Natural killer cell (primary cell): ENCODE measurements around the gene ITPR1. TPM values are rescaled to one million over a fixed set of nuclear protein-coding genes. Genes with fewer than 3 reads are reported as not detected.

Experiments used
- ATAC-seq, 3 donors: fragments of 150-1000 bp in 2 of 3; fragments of 200-7000 bp in 1 of 3; cut with Tn5 transposase; 1 replicate in 1 of 3; 2 replicates in 2 of 3; pipeline ENCODE4 v1.10.0; 2021; ENCODE audit warnings: mild to moderate bottlenecking in 2 of 3, moderate library complexity in 2 of 3
- DNase-seq, 2 donors: peaks; one replicate each; pipeline versions ENCODE4 v3.0.0 to v3.0.0-alpha.2; 2013 to 2021; ENCODE audit warnings: mixed read lengths in 1 of 2
- H3K27ac ChIP-seq: one replicate; pipeline ENCODE4 v1.5.1; 2013; ENCODE audit warnings: mild to moderate bottlenecking, low read length
- H3K27me3 ChIP-seq: one replicate; pipeline ENCODE4 v1.6.1; 2013; ENCODE audit warnings: low read length; ENCODE audit not compliant: control insufficient read depth, insufficient read depth
- H3K36me3 ChIP-seq: one replicate; pipeline ENCODE4 v1.6.1; 2013; ENCODE audit warnings: low read length; ENCODE audit not compliant: control insufficient read depth, insufficient read depth
- H3K4me1 ChIP-seq: one replicate; pipeline ENCODE4 v1.6.1; 2013; ENCODE audit warnings: low read length; ENCODE audit not compliant: control insufficient read depth, insufficient read depth
- H3K4me3 ChIP-seq: one replicate; pipeline ENCODE4 v1.5.1; 2013; ENCODE audit warnings: low read length
- H3K9me3 ChIP-seq: one replicate; pipeline ENCODE4 v1.6.1; 2013; ENCODE audit warnings: low read length; ENCODE audit not compliant: control insufficient read depth, insufficient read depth
- H3K27ac Mint-ChIP-seq, 2 donors: one replicate each; pipeline ENCODE4 v1.8.0; 2022; ENCODE audit warnings: mild to moderate bottlenecking in 2 of 2, mixed read lengths in 2 of 2, moderate library complexity in 1 of 2
- H3K27me3 Mint-ChIP-seq, 2 donors: one replicate each; pipeline ENCODE4 v1.8.0; 2022; ENCODE audit warnings: low read depth in 2 of 2, mixed read lengths in 2 of 2
- H3K36me3 Mint-ChIP-seq: one replicate; pipeline ENCODE4 v1.8.0; 2022; ENCODE audit warnings: mixed read lengths
- H3K4me1 Mint-ChIP-seq, 2 donors: one replicate each; pipeline ENCODE4 v1.8.0; 2022; ENCODE audit warnings: mixed read lengths in 2 of 2
- H3K4me3 Mint-ChIP-seq: one replicate; pipeline ENCODE4 v1.8.0; 2022; ENCODE audit warnings: mild to moderate bottlenecking, moderate library complexity, mixed read lengths
- H3K9me3 Mint-ChIP-seq, 2 donors: one replicate each; pipeline ENCODE4 v1.8.0; 2022; ENCODE audit warnings: mixed read lengths in 2 of 2
- CTCF ChIP-seq: fragments of 200-600 bp; IDR thresholded peaks from one replicate; pipeline ENCODE4 v1.8.0; 2022; ENCODE audit warnings: antibody characterized with exemption
- WGBS: methylation state at CpG from one replicate; pipeline ENCODE4 v1.1.7; 2013; ENCODE audit warnings: missing lambda C conversion rate; ENCODE audit not compliant: insufficient coverage; 5-methylcytosine and 5-hydroxymethylcytosine counted together
- intact Hi-C: fragments of 100-400 bp; cut with micrococcal nuclease; formaldehyde crosslinking; loops from one replicate; pipeline ENCODE4 v1.14.2; 2022
- total RNA-seq, 4 donors: library from RNA; stranded (reverse); fragments of 120-200 nt in 1 of 4; gene quantifications; one replicate each; pipeline versions ENCODE4 v1.2.3 to v1.2.4, GENCODE V29; 2013 to 2022

The ITPR1 gene
- total RNA-seq, 3 donors from 2014 or later (not counting 1 experiment from before 2014, with no cell fraction given): 86.7 to 123 (median 94.8) TPM

DNA sequence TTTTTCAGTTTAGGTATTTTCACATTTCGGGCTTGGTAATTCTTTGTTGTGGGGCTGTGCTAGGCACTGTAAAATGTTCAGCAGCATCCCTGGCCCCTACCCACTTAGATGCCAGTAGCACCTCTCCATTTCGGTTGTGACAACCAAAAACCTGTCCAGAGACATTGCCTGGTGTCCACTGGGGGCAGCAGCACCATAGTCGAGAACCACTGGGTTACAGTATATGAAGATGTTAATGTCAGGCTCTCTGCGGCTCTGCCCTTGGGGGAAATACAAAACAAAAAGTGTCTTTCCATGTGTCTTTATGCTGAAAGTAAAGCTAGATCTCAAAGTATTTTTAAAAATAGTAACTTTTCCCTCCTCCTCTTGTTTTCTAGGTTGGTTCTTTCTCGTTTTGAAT lies 177.2 kb downstream of the ITPR1 start:
- H3K27me3 ChIP-seq: no peaks in the 10 kb centered on the region
- ATAC-seq (no peak), DNase-seq (no peak)
- Mint-ChIP-seq H3K4me3 (no peak overlapping the region), H3K27ac (no peak overlapping the region), H3K27me3 (no peaks in the 10 kb centered on the region), H3K4me1 (peaks cover 0 to 5% of the 10 kb centered on the region in 2 donors), H3K9me3 (no peaks in the 10 kb centered on the region), H3K36me3 (peaks cover 41% of the 10 kb centered on the region)
- intact Hi-C loops: no loop called here
- H3K36me3 ChIP-seq: peaks cover 84% of the 10 kb centered on the region
- no peak for TF ChIP-seq CTCF
- no peak overlapping the region for H3K27ac ChIP-seq
- H3K9me3 ChIP-seq: no peaks in the 10 kb centered on the region
- no peaks in the 10 kb centered on the region for H3K4me1 ChIP-seq
- no peak overlapping the region for H3K4me3 ChIP-seq
- 89% methylated on average over 5 of the region's 5 CpGs for WGBS

GRCh38 chr3:4672725-4673275 lies 179.7 kb downstream of the ITPR1 start:
- Mint-ChIP-seq H3K4me1 (peaks cover 0 to 5% of the 10 kb centered on the region in 2 donors), H3K27me3 (no peaks in the 10 kb centered on the region), H3K9me3 (no peaks in the 10 kb centered on the region), H3K27ac (no peak overlapping the region), H3K4me3 (no peak overlapping the region), H3K36me3 (peaks cover 41% of the 10 kb centered on the region)
- WGBS: 98% methylated on average over 11 of the region's 11 CpGs
- no peak for TF ChIP-seq CTCF
- H3K4me1 ChIP-seq: no peaks in the 10 kb centered on the region
- H3K36me3 ChIP-seq: peaks cover 76% of the 10 kb centered on the region
- H3K9me3 ChIP-seq: no peaks in the 10 kb centered on the region
- H3K27me3 ChIP-seq: no peaks in the 10 kb centered on the region
- DNase-seq (no peak), ATAC-seq (no peak)
- no peak overlapping the region for H3K4me3 ChIP-seq
- intact Hi-C loops: no loop called here
- no peak overlapping the region for H3K27ac ChIP-seq

GRCh38 chr3:4674216-4674615 lies 181.1 kb downstream of the ITPR1 start:
- intact Hi-C loops: no loop called here
- Mint-ChIP-seq H3K4me3 (no peak overlapping the region), H3K27me3 (no peaks in the 10 kb centered on the region), H3K27ac (no peak overlapping the region), H3K4me1 (peaks cover 0 to 4% of the 10 kb centered on the region in 2 donors), H3K9me3 (no peaks in the 10 kb centered on the region), H3K36me3 (peaks cover 32% of the 10 kb centered on the region)
- no peak for TF ChIP-seq CTCF
- Histone ChIP-seq H3K4me3 (no peak overlapping the region), H3K4me1 (no peaks in the 10 kb centered on the region), H3K27ac (no peak overlapping the region), H3K27me3 (no peaks in the 10 kb centered on the region), H3K9me3 (no peaks in the 10 kb centered on the region), H3K36me3 (peaks cover 66% of the 10 kb centered on the region)
- no peak for ATAC-seq
- DNase-seq: no peak
- 96% methylated on average over 2 of the region's 2 CpGs for WGBS

- Mint-ChIP-seq H3K4me1 (no peaks in the 10 kb centered on the region), H3K27me3 (no peaks in the 10 kb centered on the region), H3K27ac (no peak overlapping the region), H3K36me3 (peaks cover 17% of the 10 kb centered on the region), H3K4me3 (no peak overlapping the region), H3K9me3 (no peaks in the 10 kb centered on the region)
- Histone ChIP-seq H3K36me3 (peaks cover 53% of the 10 kb centered on the region), H3K9me3 (no peaks in the 10 kb centered on the region), H3K27ac (no peak overlapping the region), H3K4me3 (no peak overlapping the region), H3K4me1 (no peaks in the 10 kb centered on the region), H3K27me3 (no peaks in the 10 kb centered on the region)
- WGBS: 89% methylated on average over 1 of the region's 1 CpG
- ATAC-seq (no peak), DNase-seq (no peak)
- intact Hi-C loops: no loop called here
- TF ChIP-seq CTCF: no peak
These were observed 182.6 kb downstream of the ITPR1 start for GRCh38 chr3:4675704-4676103.
